Measurements from ENCODE around the gene WWOX.

WWOX gene

GRCh38 chr16:78127130-78127529, 27.7 kb downstream of the WWOX start:
- Histone ChIP-seq H4K20me1 (ENCODE audit: insufficient read depth) (no peaks in the 10 kb centered on the region), H3K9ac (no peak overlapping the region), H3K79me2 (ENCODE audit: insufficient read depth, low read depth) (no peaks in the 10 kb centered on the region), H3K36me3 (ENCODE audit: insufficient read depth) (no peaks in the 10 kb centered on the region), H2AFZ (ENCODE audit: low read depth) (no peak overlapping the region), H3K4me1 (ENCODE audit: low read depth, poor library complexity, severe bottlenecking) (peaks cover 11% of the 10 kb centered on the region), H3K27me3 (ENCODE audit: insufficient read depth, low read depth) (no peaks in the 10 kb centered on the region), H3K4me2 (no peak overlapping the region), H3K27ac (no peak overlapping the region), H3K4me3 (IDR thresholded peaks at IDR 0.05; ENCODE audit: insufficient read depth, low read depth, low read length) (no peak overlapping the region)
- TF ChIP-seq, protein P1, sequence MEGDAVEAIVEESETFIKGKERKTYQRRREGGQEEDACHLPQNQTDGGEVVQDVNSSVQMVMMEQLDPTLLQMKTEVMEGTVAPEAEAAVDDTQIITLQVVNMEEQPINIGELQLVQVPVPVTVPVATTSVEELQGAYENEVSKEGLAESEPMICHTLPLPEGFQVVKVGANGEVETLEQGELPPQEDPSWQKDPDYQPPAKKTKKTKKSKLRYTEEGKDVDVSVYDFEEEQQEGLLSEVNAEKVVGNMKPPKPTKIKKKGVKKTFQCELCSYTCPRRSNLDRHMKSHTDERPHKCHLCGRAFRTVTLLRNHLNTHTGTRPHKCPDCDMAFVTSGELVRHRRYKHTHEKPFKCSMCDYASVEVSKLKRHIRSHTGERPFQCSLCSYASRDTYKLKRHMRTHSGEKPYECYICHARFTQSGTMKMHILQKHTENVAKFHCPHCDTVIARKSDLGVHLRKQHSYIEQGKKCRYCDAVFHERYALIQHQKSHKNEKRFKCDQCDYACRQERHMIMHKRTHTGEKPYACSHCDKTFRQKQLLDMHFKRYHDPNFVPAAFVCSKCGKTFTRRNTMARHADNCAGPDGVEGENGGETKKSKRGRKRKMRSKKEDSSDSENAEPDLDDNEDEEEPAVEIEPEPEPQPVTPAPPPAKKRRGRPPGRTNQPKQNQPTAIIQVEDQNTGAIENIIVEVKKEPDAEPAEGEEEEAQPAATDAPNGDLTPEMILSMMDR (conservative IDR thresholded peaks at IDR 0.05; ENCODE audit: low read depth, low read length): no peak

DNA sequence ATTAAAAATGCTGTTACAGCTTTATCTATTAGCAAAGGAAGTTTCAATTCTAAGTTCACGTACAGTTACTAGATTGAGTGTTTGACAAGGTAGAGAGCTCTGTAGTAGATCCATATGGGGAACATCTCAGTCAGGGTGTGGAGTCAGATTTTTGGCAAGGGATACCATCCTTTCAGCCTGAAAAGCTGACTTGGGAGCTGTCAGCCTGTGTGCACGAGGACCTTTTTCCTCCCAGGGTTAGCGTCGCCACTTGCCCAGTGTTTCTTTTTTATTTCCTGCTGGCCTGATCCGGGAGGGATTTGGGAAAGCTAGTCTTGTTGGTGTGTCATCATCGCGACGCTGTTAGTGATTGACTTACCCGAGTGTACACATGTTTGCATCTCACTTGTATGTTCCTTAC, 29.5 kb downstream of the WWOX start:
- Histone ChIP-seq H2AFZ (ENCODE audit: low read depth) (no peak overlapping the region), H3K4me1 (ENCODE audit: low read depth, poor library complexity, severe bottlenecking) (no peaks in the 10 kb centered on the region), H3K36me3 (ENCODE audit: insufficient read depth) (no peaks in the 10 kb centered on the region), H4K20me1 (ENCODE audit: insufficient read depth) (no peaks in the 10 kb centered on the region), H3K27ac (no peak overlapping the region), H3K27me3 (ENCODE audit: insufficient read depth, low read depth) (no peaks in the 10 kb centered on the region), H3K79me2 (ENCODE audit: insufficient read depth, low read depth) (no peaks in the 10 kb centered on the region), H3K9ac (no peak overlapping the region), H3K4me2 (no peak overlapping the region), H3K4me3 (IDR thresholded peaks at IDR 0.05; ENCODE audit: insufficient read depth, low read depth, low read length) (no peak overlapping the region)
- TF ChIP-seq, protein P1 (conservative IDR thresholded peaks at IDR 0.05; ENCODE audit: low read depth, low read length): no peak

DNA sequence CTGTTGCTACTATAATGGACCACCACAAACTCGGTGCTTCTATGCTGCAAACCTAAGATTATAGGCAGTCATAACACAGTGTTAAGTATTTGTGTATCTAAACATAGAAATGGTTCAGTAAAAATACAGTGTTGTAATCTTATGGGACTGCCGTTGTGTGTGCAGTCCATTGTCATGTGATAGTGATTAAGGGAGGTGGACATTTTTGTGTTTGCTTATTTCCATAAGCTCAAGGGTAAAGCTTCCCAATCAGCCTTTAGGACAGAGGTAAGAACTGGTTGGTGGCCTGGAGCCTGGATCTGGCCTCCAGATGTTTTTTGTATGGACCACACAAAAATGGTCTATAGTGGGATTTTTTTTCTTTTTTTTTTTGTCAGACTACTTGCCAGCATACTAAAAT, 29.9 kb downstream of the WWOX start:
- no peaks in the 10 kb centered on the region for H3K27me3 ChIP-seq (ENCODE audit: insufficient read depth, low read depth)
- H3K36me3 ChIP-seq (ENCODE audit: insufficient read depth): no peaks in the 10 kb centered on the region
- H4K20me1 ChIP-seq (ENCODE audit: insufficient read depth): no peaks in the 10 kb centered on the region
- H3K4me2 ChIP-seq: no peak overlapping the region
- H3K79me2 ChIP-seq (ENCODE audit: insufficient read depth, low read depth): no peaks in the 10 kb centered on the region
- no peaks in the 10 kb centered on the region for H3K4me1 ChIP-seq (ENCODE audit: low read depth, poor library complexity, severe bottlenecking)
- no peak overlapping the region for H3K27ac ChIP-seq
- TF ChIP-seq, protein P1 (conservative IDR thresholded peaks at IDR 0.05; ENCODE audit: low read depth, low read length): no peak
- H2AFZ ChIP-seq (ENCODE audit: low read depth): no peak overlapping the region
- H3K9ac ChIP-seq: no peak overlapping the region
- H3K4me3 ChIP-seq (IDR thresholded peaks at IDR 0.05; ENCODE audit: insufficient read depth, low read depth, low read length): no peak overlapping the region

- no peak overlapping the region for H3K4me3 ChIP-seq (IDR thresholded peaks at IDR 0.05; ENCODE audit: insufficient read depth, low read depth, low read length)
- H3K4me2 ChIP-seq: no peak overlapping the region
- TF ChIP-seq, protein P1 (conservative IDR thresholded peaks at IDR 0.05; ENCODE audit: low read depth, low read length): no peak
- no peaks in the 10 kb centered on the region for H3K79me2 ChIP-seq (ENCODE audit: insufficient read depth, low read depth)
- H3K9ac ChIP-seq: no peak overlapping the region
- no peaks in the 10 kb centered on the region for H3K36me3 ChIP-seq (ENCODE audit: insufficient read depth)
- no peaks in the 10 kb centered on the region for H3K4me1 ChIP-seq (ENCODE audit: low read depth, poor library complexity, severe bottlenecking)
- H3K27ac ChIP-seq: no peak overlapping the region
- no peak overlapping the region for H2AFZ ChIP-seq (ENCODE audit: low read depth)
- H4K20me1 ChIP-seq (ENCODE audit: insufficient read depth): no peaks in the 10 kb centered on the region
- no peaks in the 10 kb centered on the region for H3K27me3 ChIP-seq (ENCODE audit: insufficient read depth, low read depth)
These were observed 30.7 kb downstream of the WWOX start for GRCh38 chr16:78130083-78130608.

Data from KMS-11 (cell line).